ENCODE results near the gene ATG3. TPM values are rescaled to one million over a fixed set of nuclear protein-coding genes. Genes with fewer than 3 reads are reported as not detected.

Gene ATG3
- 10 to 100 TPM; 52.5 to 55.3 TPM for total RNA-seq

- H3K27ac Mint-ChIP-seq = peak within 1 kb of the TSS; percentile 92 to 96
- DNase-seq (ENCODE audit: low spot score in 2 of 2) (peak; percentile 95 to 97), ATAC-seq (peak; percentile 88)
- H3K9me3 Mint-ChIP-seq = no peaks in the 10 kb centered on the region
- H3K36me3 Mint-ChIP-seq = peaks cover 29 to 30% of the 10 kb centered on the region in 2 donors
These were observed at the start of gene ATG3, which contains the start of gene SLC35A5 for GRCh38 chr3:112561734-112562529. Gene ATG3 (minus strand): TSS chr3:112561962. CDS start chr3:112561528, 434 bp downstream. Gene SLC35A5 (plus strand): TSS chr3:112562045. CDS start chr3:112563404, 1,359 bp downstream.

- Mint-ChIP-seq H3K27ac (no peak overlapping the region), H3K36me3 (no peaks in the 10 kb centered on the region), H3K9me3 (no peaks in the 10 kb centered on the region)
- ATAC-seq = no peak
- no peak for DNase-seq (ENCODE audit: low spot score in 2 of 2)
These were observed 48.4 kb upstream of the ATG3 start for GRCh38 chr3:112610121-112610520.

- Mint-ChIP-seq H3K27ac (no peak overlapping the region), H3K36me3 (no peaks in the 10 kb centered on the region), H3K9me3 (no peaks in the 10 kb centered on the region)
- DNase-seq (ENCODE audit: low spot score in 2 of 2) = no peak
- ATAC-seq = no peak
These were observed 46.1 kb upstream of the ATG3 start for GRCh38 chr3:112607863-112608262.

GRCh38 chr3:112606098-112606497, 44.3 kb upstream of the ATG3 start:
- DNase-seq (ENCODE audit: low spot score in 2 of 2) (no peak), ATAC-seq (no peak)
- H3K9me3 Mint-ChIP-seq = no peaks in the 10 kb centered on the region
- no peaks in the 10 kb centered on the region for H3K36me3 Mint-ChIP-seq
- H3K27ac Mint-ChIP-seq = no peak overlapping the region

GRCh38 chr3:112605285-112605684, 43.5 kb upstream of the ATG3 start:
- ATAC-seq = peak; percentile 56 to 75

GRCh38 chr3:112604536-112604935, 42.8 kb upstream of the ATG3 start:
- ATAC-seq = no peak
- Mint-ChIP-seq H3K36me3 (no peaks in the 10 kb centered on the region), H3K9me3 (no peaks in the 10 kb centered on the region), H3K27ac (no peak overlapping the region)
- no peak for DNase-seq (ENCODE audit: low spot score in 2 of 2)

More at GRCh38 chr3:112605285-112605684, 43.5 kb upstream of the ATG3 start:
- no peaks in the 10 kb centered on the region for H3K9me3 Mint-ChIP-seq
- DNase-seq (ENCODE audit: low spot score in 2 of 2) = no peak
- no peak overlapping the region for H3K27ac Mint-ChIP-seq
- H3K36me3 Mint-ChIP-seq = no peaks in the 10 kb centered on the region

GRCh38 chr3:112602217-112602838, 40.6 kb upstream of the ATG3 start:
- H3K27ac Mint-ChIP-seq = no peak overlapping the region
- H3K9me3 Mint-ChIP-seq = no peaks in the 10 kb centered on the region
- no peaks in the 10 kb centered on the region for H3K36me3 Mint-ChIP-seq
- DNase-seq (ENCODE audit: low spot score in 2 of 2) (no peak), ATAC-seq (peak; percentile 51 to 83)

GRCh38 chr3:112598731-112599130, 37.0 kb upstream of the ATG3 start:
- Mint-ChIP-seq H3K27ac (no peak overlapping the region), H3K9me3 (no peaks in the 10 kb centered on the region), H3K36me3 (no peaks in the 10 kb centered on the region)
- DNase-seq (ENCODE audit: low spot score in 2 of 2) (no peak), ATAC-seq (no peak)

- ATAC-seq (no peak), DNase-seq (ENCODE audit: low spot score in 2 of 2) (no peak)
- Mint-ChIP-seq H3K9me3 (peaks cover 0 to 3% of the 10 kb centered on the region in 2 donors), H3K36me3 (peaks cover 4% of the 10 kb centered on the region in 2 donors), H3K27ac (no peak overlapping the region)
These were observed 36.2 kb upstream of the ATG3 start for GRCh38 chr3:112597945-112598344.

- peaks cover 0 to 12% of the 10 kb centered on the region in 2 donors for H3K9me3 Mint-ChIP-seq
- ATAC-seq (no peak), DNase-seq (ENCODE audit: low spot score in 2 of 2) (no peak)
- H3K36me3 Mint-ChIP-seq = peaks cover 20 to 30% of the 10 kb centered on the region in 2 donors
- no peak overlapping the region for H3K27ac Mint-ChIP-seq
These were observed 33.1 kb upstream of the ATG3 start for GRCh38 chr3:112594856-112595255.

GRCh38 chr3:112593258-112593657, 31.5 kb upstream of the ATG3 start:
- no peak overlapping the region for H3K27ac Mint-ChIP-seq
- ATAC-seq = no peak
- peaks cover 25 to 35% of the 10 kb centered on the region in 2 donors for H3K36me3 Mint-ChIP-seq
- H3K9me3 Mint-ChIP-seq = peaks cover 0 to 12% of the 10 kb centered on the region in 2 donors
- no peak for DNase-seq (ENCODE audit: low spot score in 2 of 2)

GRCh38 chr3:112587336-112587735, 25.6 kb upstream of the ATG3 start:
- DNase-seq (ENCODE audit: low spot score in 2 of 2) (no peak), ATAC-seq (no peak)
- Mint-ChIP-seq H3K27ac (no peak overlapping the region), H3K9me3 (peaks cover 0 to 2% of the 10 kb centered on the region in 2 donors), H3K36me3 (peaks cover 20 to 31% of the 10 kb centered on the region in 2 donors)

GRCh38 chr3:112585782-112586181, 24.0 kb upstream of the ATG3 start:
- H3K9me3 Mint-ChIP-seq = no peaks in the 10 kb centered on the region
- peaks cover 16 to 20% of the 10 kb centered on the region in 2 donors for H3K36me3 Mint-ChIP-seq

GRCh38 chr3:112583105-112583504, 21.3 kb upstream of the ATG3 start:
- no peak overlapping the region for H3K27ac Mint-ChIP-seq
- H3K9me3 Mint-ChIP-seq = no peaks in the 10 kb centered on the region
- peaks cover 5 to 6% of the 10 kb centered on the region in 2 donors for H3K36me3 Mint-ChIP-seq
- DNase-seq (ENCODE audit: low spot score in 2 of 2) = no peak
- no peak for ATAC-seq

More at GRCh38 chr3:112585782-112586181, 24.0 kb upstream of the ATG3 start:
- H3K27ac Mint-ChIP-seq = no peak overlapping the region
- ATAC-seq = no peak
- no peak for DNase-seq (ENCODE audit: low spot score in 2 of 2)

GRCh38 chr3:112582244-112582874, 20.6 kb upstream of the ATG3 start:
- ATAC-seq = peak in 1 of 2 donors; percentile 81

GRCh38 chr3:112579697-112580096, 17.9 kb upstream of the ATG3 start:
- ATAC-seq (no peak), DNase-seq (ENCODE audit: low spot score in 2 of 2) (no peak)
- Mint-ChIP-seq H3K27ac (no peak overlapping the region), H3K9me3 (no peaks in the 10 kb centered on the region), H3K36me3 (no peaks in the 10 kb centered on the region)

More at GRCh38 chr3:112582244-112582874, 20.6 kb upstream of the ATG3 start:
- H3K27ac Mint-ChIP-seq = no peak overlapping the region
- peak in 1 of 2 donors; percentile 10 for DNase-seq (ENCODE audit: low spot score in 2 of 2)
- H3K36me3 Mint-ChIP-seq = peaks cover under 1 to 2% of the 10 kb centered on the region in 2 donors
- no peaks in the 10 kb centered on the region for H3K9me3 Mint-ChIP-seq

- no peak overlapping the region for H3K27ac Mint-ChIP-seq
These were observed 17.5 kb upstream of the ATG3 start for GRCh38 chr3:112579232-112579631.

More at GRCh38 chr3:112579232-112579631, 17.5 kb upstream of the ATG3 start:
- ATAC-seq (no peak), DNase-seq (ENCODE audit: low spot score in 2 of 2) (no peak)
- no peaks in the 10 kb centered on the region for H3K36me3 Mint-ChIP-seq
- H3K9me3 Mint-ChIP-seq = no peaks in the 10 kb centered on the region

Measured in activated naive CD4-positive, alpha-beta T cell treated with anti-CD3 and anti-CD28 coated beads, Interleukin-2, amount 50 U/mL, for 72 hours (primary cell).